T-cell (primary cell): ENCODE measurements around the gene PIK3R4. TPM values are rescaled to one million over a fixed set of nuclear protein-coding genes. Genes with fewer than 3 reads are reported as not detected.
A peak's percentile ranks its signal among the peaks of the same experiment; 100 is the strongest.

Experiments
- ATAC-seq, 4 experiments: fragments of 200-7000 bp in 3 of 4; fragments of 150-1000 bp in 1 of 4; cut with Tn5 transposase; replicated peaks in 1 of 4; 1 replicate in 3 of 4; 2 replicates in 1 of 4; pipeline ENCODE4 v1.10.0; 2021; ENCODE audit warnings: moderate library complexity in 3 of 4, mild to moderate bottlenecking in 2 of 4, moderate number of reproducible peaks in 1 of 4
- CTCF ChIA-PET, 2 donors: fragments of 300-600 bp; sonication (Branson Sonifier 250); formaldehyde crosslinking; loops; one replicate each; lab custom pipeline; 2022; ENCODE audit warnings: antibody characterized with exemption in 2 of 2; lab: Charles Lee
- POLR2A ChIA-PET, 2 donors: fragments of 300-600 bp; sonication (Branson Sonifier 250); formaldehyde crosslinking; loops; one replicate each; lab custom pipeline; 2022; ENCODE audit warnings: antibody characterized with exemption in 2 of 2; lab: Charles Lee
- DNase-seq, 35 experiments: peaks; one replicate each; pipeline versions ENCODE4 v3.0.0 to v3.0.0-alpha.2; 2013 to 2023
- H3K27ac ChIP-seq: one replicate; pipeline ENCODE4 v1.5.1; 2013; ENCODE audit warnings: low read length
- H3K27me3 ChIP-seq, 2 experiments: replicated peaks in 1 of 2; 1 replicate in 1 of 2; 2 replicates in 1 of 2; pipeline versions ENCODE4 v1.6.1 to v1.7.0; 2013; ENCODE audit warnings: low read length in 1 of 2, mixed read lengths in 1 of 2; ENCODE audit not compliant: control insufficient read depth in 2 of 2, insufficient read depth in 2 of 2; ENCODE audit errors: extremely low read depth in 1 of 2
- H3K36me3 ChIP-seq, 2 donors: 1 replicate in 1 of 2; 2 replicates in 1 of 2; pipeline versions ENCODE4 v1.6.1 to v1.7.0; 2013; ENCODE audit warnings: low read length in 1 of 2; ENCODE audit not compliant: control insufficient read depth in 2 of 2, insufficient read depth in 1 of 2; ENCODE audit errors: extremely low read depth in 1 of 2
- H3K4me1 ChIP-seq, 2 experiments: 1 replicate in 1 of 2; 2 replicates in 1 of 2; pipeline versions ENCODE4 v1.6.1 to v1.7.0; 2013; ENCODE audit warnings: low read length in 2 of 2, mixed read lengths in 1 of 2; ENCODE audit not compliant: insufficient read depth in 2 of 2, control insufficient read depth in 1 of 2; ENCODE audit errors: extremely low read depth in 1 of 2
- H3K4me3 ChIP-seq, 2 donors: 1 replicate in 1 of 2; 2 replicates in 1 of 2; pipeline versions ENCODE4 v1.5.1 to v1.7.0; 2013; ENCODE audit warnings: mild to moderate bottlenecking in 2 of 2, low read length in 1 of 2, moderate library complexity in 1 of 2; ENCODE audit not compliant: control insufficient read depth in 1 of 2; ENCODE audit errors: extremely low read depth in 1 of 2
- H3K9me3 ChIP-seq: 2 replicates; pipeline ENCODE4 v1.7.0; 2013
- H3K27ac Mint-ChIP-seq, 2 donors: one replicate each; pipeline ENCODE4 v1.8.0; 2020 to 2021; ENCODE audit warnings: mild to moderate bottlenecking in 2 of 2, mixed read lengths in 2 of 2
- H3K27me3 Mint-ChIP-seq, 2 donors: one replicate each; pipeline ENCODE4 v1.8.0; 2021 to 2022; ENCODE audit warnings: mixed read lengths in 2 of 2
- H3K36me3 Mint-ChIP-seq: one replicate; pipeline ENCODE4 v1.8.0; 2021; ENCODE audit warnings: mixed read lengths
- H3K4me1 Mint-ChIP-seq, 3 donors: one replicate each; pipeline ENCODE4 v1.8.0; 2020 to 2022; ENCODE audit warnings: mixed read lengths in 3 of 3, mild to moderate bottlenecking in 1 of 3
- H3K4me3 Mint-ChIP-seq, 3 donors: one replicate each; pipeline ENCODE4 v1.8.0; 2020 to 2022; ENCODE audit warnings: mild to moderate bottlenecking in 3 of 3, mixed read lengths in 3 of 3, moderate library complexity in 3 of 3
- H3K9me3 Mint-ChIP-seq, 3 donors: one replicate each; pipeline ENCODE4 v1.8.0; 2020 to 2022; ENCODE audit warnings: mixed read lengths in 3 of 3
- WGBS: methylation state at CpG from one replicate; pipeline ENCODE4 v1.1.5; 2013; ENCODE audit warnings: missing lambda C conversion rate; ENCODE audit not compliant: insufficient coverage; 5-methylcytosine and 5-hydroxymethylcytosine counted together
- total RNA-seq, 35 experiments: library from RNA in 6 of 35; stranded (reverse) in 6 of 35; fragments of 120-200 nt in 1 of 35; gene quantifications; one replicate each; pipeline versions ENCODE4 v1.2.1 to v1.2.4 and lab custom pipeline; 2013 to 2026

The PIK3R4 gene
- total RNA-seq, 5 donors from 2014 or later (not counting 1 experiment from before 2014, with no cell fraction given) = 14.4 to 30.7 (median 26.0) TPM

DNA sequence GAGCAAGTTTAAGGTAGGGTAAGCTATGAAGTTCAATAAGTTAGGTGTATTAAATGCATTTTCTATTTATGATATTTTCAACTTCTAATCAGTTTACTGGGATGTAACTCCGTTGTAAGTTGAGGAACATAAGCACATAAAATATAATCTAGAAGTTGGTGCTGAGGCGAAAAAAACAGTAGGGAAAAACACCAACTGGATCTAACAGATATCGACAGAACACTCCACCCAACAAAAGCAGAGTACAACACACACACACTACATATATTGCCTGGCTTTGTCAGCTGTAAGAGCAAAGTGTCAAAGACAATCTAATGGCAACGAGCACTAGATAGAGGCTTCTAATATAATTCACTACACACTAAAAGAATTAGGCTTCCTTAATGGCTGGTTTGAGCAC, 8.4 kb downstream of the PIK3R4 start:
- Histone ChIP-seq H3K27me3 (no peaks in the 10 kb centered on the region), H3K4me3 (no peak overlapping the region), H3K27ac (no peak overlapping the region), H3K4me1 (peaks cover 0 to 7% of the 10 kb centered on the region in 2 experiments), H3K9me3 (no peaks in the 10 kb centered on the region), H3K36me3 (peaks cover 6 to 32% of the 10 kb centered on the region in 2 donors)
- ATAC-seq (no peak), DNase-seq (no peak)
- Mint-ChIP-seq H3K27me3 (no peaks in the 10 kb centered on the region), H3K9me3 (no peaks in the 10 kb centered on the region), H3K4me1 (peaks cover 56 to 62% (median 62%) of the 10 kb centered on the region in 3 donors), H3K36me3 (peaks cover 66% of the 10 kb centered on the region), H3K4me3 (no peak overlapping the region), H3K27ac (no peak overlapping the region)
- POLR2A ChIA-PET = no interaction called here
- CTCF ChIA-PET = interaction anchor here in 1 of 2 donors (1.1 kb wide), 1 partner anchor 10 kb away, joined by 4 read pairs; no protein-coding TSS in a partner anchor
- WGBS = no CpG with 5 or more reads among the region's 4 CpGs

GRCh38 chr3:130737622-130738021, 9.0 kb downstream of the PIK3R4 start:
- ATAC-seq = no peak
- Mint-ChIP-seq H3K4me1 (peaks cover 50 to 56% (median 55%) of the 10 kb centered on the region in 3 donors), H3K27ac (no peak overlapping the region)

DNA sequence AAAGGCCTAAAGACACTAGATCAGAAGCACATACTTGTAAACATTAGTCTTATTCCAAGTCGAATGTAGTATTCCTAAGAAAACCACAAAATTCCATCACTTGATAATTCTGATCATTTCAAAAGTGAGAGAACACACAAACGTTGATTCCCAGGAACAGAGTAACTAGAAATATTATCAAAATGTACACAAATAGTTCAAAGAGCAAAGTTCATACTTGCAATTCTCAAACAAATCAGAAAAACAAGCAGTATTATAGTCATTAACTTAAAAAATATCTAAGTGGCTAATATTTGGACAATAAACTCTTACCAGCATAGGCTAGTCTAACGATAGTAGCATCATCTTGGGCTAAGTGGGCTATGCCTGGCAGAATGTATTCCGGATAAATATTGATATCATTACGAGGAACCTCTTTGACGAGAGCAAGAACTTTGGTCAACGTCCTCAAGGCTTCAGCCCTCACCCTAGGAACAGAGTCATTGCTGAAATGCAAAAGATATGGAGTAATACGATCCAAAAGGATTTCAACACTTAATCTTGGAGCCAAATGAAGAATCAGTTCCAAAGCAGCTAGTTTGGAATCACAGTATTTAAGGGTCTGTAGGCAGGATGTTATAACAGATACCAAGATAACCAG, 13.3 kb downstream of the PIK3R4 start:
- ChIA-PET CTCF (no interaction called here), POLR2A (no interaction called here)
- H3K27me3 Mint-ChIP-seq = no peaks in the 10 kb centered on the region

More at GRCh38 chr3:130737622-130738021, 9.0 kb downstream of the PIK3R4 start:
- no peak overlapping the region for H3K4me3 Mint-ChIP-seq
- Histone ChIP-seq H3K4me1 (peaks cover 0 to 3% of the 10 kb centered on the region in 2 experiments), H3K9me3 (no peaks in the 10 kb centered on the region), H3K27ac (no peak overlapping the region), H3K36me3 (peaks cover 6 to 33% of the 10 kb centered on the region in 2 donors), H3K4me3 (no peak overlapping the region), H3K27me3 (no peaks in the 10 kb centered on the region)
- POLR2A ChIA-PET = no interaction called here
- CTCF ChIA-PET = interaction anchor here in 1 of 2 donors (1.1 kb wide), 1 partner anchor 9 kb away, joined by 4 read pairs; no protein-coding TSS in a partner anchor
- H3K36me3 Mint-ChIP-seq = peaks cover 66% of the 10 kb centered on the region
- WGBS = no CpG with 5 or more reads among the region's 2 CpGs
- H3K9me3 Mint-ChIP-seq = no peaks in the 10 kb centered on the region
- no peaks in the 10 kb centered on the region for H3K27me3 Mint-ChIP-seq
- no peak for DNase-seq

GRCh38 chr3:130732501-130732900, 14.1 kb downstream of the PIK3R4 start:
- Histone ChIP-seq H3K4me3 (no peak overlapping the region), H3K9me3 (no peaks in the 10 kb centered on the region), H3K36me3 (peaks cover 6 to 44% of the 10 kb centered on the region in 2 donors), H3K27ac (no peak overlapping the region), H3K4me1 (no peaks in the 10 kb centered on the region), H3K27me3 (no peaks in the 10 kb centered on the region)
- no peak overlapping the region for H3K27ac Mint-ChIP-seq
- H3K27me3 Mint-ChIP-seq = no peaks in the 10 kb centered on the region
- ATAC-seq = no peak
- no CpG with 5 or more reads among the region's 2 CpGs for WGBS
- H3K9me3 Mint-ChIP-seq = no peaks in the 10 kb centered on the region
- CTCF ChIA-PET = no interaction called here
- H3K4me1 Mint-ChIP-seq = peaks cover 8 to 10% (median 9%) of the 10 kb centered on the region in 3 donors
- no peak for DNase-seq
- H3K4me3 Mint-ChIP-seq = no peak overlapping the region
- POLR2A ChIA-PET = interaction anchor here in 1 of 2 donors (0.7 kb wide), 1 partner anchor 8 kb away, joined by 4 read pairs; no protein-coding TSS in a partner anchor
- peaks cover 53% of the 10 kb centered on the region for H3K36me3 Mint-ChIP-seq

More for the DNA sequence above, 13.3 kb downstream of the PIK3R4 start:
- Histone ChIP-seq H3K27ac (no peak overlapping the region), H3K9me3 (no peaks in the 10 kb centered on the region), H3K36me3 (peaks cover 6 to 42% of the 10 kb centered on the region in 2 donors), H3K4me1 (no peaks in the 10 kb centered on the region), H3K27me3 (no peaks in the 10 kb centered on the region), H3K4me3 (no peak overlapping the region)
- 71% methylated on average over 1 of the region's 8 CpGs for WGBS
- ATAC-seq (no peak), DNase-seq (no peak)
- Mint-ChIP-seq H3K4me1 (peaks cover 17 to 18% (median 17%) of the 10 kb centered on the region in 3 donors), H3K36me3 (peaks cover 62% of the 10 kb centered on the region), H3K9me3 (no peaks in the 10 kb centered on the region), H3K4me3 (no peak overlapping the region), H3K27ac (no peak overlapping the region)

DNA sequence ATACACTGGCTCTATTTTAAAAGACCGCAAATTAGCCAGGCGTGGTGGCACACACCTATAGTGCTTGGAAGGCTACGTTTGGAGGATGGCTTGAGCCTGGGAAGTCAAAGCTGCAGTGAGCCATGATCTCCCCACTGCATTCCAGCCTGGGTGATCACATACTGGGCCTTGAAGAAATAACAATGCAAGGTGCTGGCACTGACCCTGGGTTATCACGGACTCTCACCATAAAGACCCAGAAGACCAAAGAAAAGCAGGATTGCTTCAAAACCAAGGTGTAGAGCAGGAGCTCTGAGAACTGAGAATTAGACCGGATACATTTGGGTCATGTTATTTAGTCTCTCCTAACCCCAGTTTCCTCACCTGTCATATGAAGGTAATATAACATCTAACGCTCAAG, 14.8 kb downstream of the PIK3R4 start:
- Mint-ChIP-seq H3K4me3 (no peak overlapping the region), H3K36me3 (peaks cover 49% of the 10 kb centered on the region), H3K27me3 (no peaks in the 10 kb centered on the region), H3K9me3 (no peaks in the 10 kb centered on the region), H3K4me1 (peaks cover 3 to 8% (median 4%) of the 10 kb centered on the region in 3 donors), H3K27ac (no peak overlapping the region)
- no peaks in the 10 kb centered on the region for H3K9me3 ChIP-seq
- ATAC-seq (no peak), DNase-seq (no peak)
- H3K27me3 ChIP-seq = no peaks in the 10 kb centered on the region
- WGBS = 100% methylated on average over 1 of the region's 6 CpGs
- ChIA-PET POLR2A (interaction anchor here in 1 of 2 donors (0.7 kb wide), 1 partner anchor 7 kb away, joined by 4 read pairs; no protein-coding TSS in a partner anchor), CTCF (no interaction called here)
- H3K4me1 ChIP-seq = no peaks in the 10 kb centered on the region
- H3K27ac ChIP-seq = no peak overlapping the region
- H3K4me3 ChIP-seq = no peak overlapping the region
- peaks cover under 1 to 44% of the 10 kb centered on the region in 2 donors for H3K36me3 ChIP-seq

GRCh38 chr3:130729154-130729553, 17.5 kb downstream of the PIK3R4 start:
- DNase-seq = no peak
- Mint-ChIP-seq H3K27me3 (no peaks in the 10 kb centered on the region), H3K4me3 (no peak overlapping the region), H3K9me3 (no peaks in the 10 kb centered on the region), H3K36me3 (peaks cover 31% of the 10 kb centered on the region), H3K27ac (peak overlapping the region in 1 of 2 donors; percentile 29), H3K4me1 (peaks cover 0 to 8% (median 3%) of the 10 kb centered on the region in 3 donors)
- ChIA-PET CTCF (interaction anchor here (0.7 to 2.0 kb wide), 4 partner anchors 9 to 164 kb away, joined by 4 to 5 read pairs (median 4); no protein-coding TSS in a partner anchor), POLR2A (interaction anchor here in 1 of 2 donors (0.6 kb wide), 1 partner anchor 1695 kb away, joined by 3 read pairs; no protein-coding TSS in a partner anchor)
- Histone ChIP-seq H3K4me1 (no peaks in the 10 kb centered on the region), H3K27ac (no peak overlapping the region), H3K36me3 (peaks cover 0 to 31% of the 10 kb centered on the region in 2 donors), H3K9me3 (no peaks in the 10 kb centered on the region), H3K4me3 (no peak overlapping the region), H3K27me3 (no peaks in the 10 kb centered on the region)
- no peak for ATAC-seq
- WGBS = 100% methylated on average over 2 of the region's 2 CpGs
